Measurements from ENCODE around the gene APP. TPM values are rescaled to one million over a fixed set of nuclear protein-coding genes. Genes with fewer than 3 reads are reported as not detected.

The APP gene
- total RNA-seq, 3 donors from 2014 or later (not counting 1 experiment from before 2014, with no cell fraction given) = 5.1 to 10.6 (median 7.8) TPM

- Histone ChIP-seq H3K4me1 (ENCODE audit: control insufficient read depth, insufficient read depth, low read length) (peaks cover 4% of the 10 kb centered on the region), H3K27me3 (ENCODE audit: control insufficient read depth, insufficient read depth, low read length) (no peaks in the 10 kb centered on the region), H3K4me3 (ENCODE audit: low read length) (no peak overlapping the region), H3K36me3 (ENCODE audit: control insufficient read depth, insufficient read depth, low read length) (no peaks in the 10 kb centered on the region), H3K27ac (ENCODE audit: low read length) (peak overlapping the region; percentile 50), H3K9me3 (ENCODE audit: control insufficient read depth, insufficient read depth, low read length) (no peaks in the 10 kb centered on the region)
- peaks cover 0 to 4% of the 10 kb centered on the region in 2 donors for H3K27me3 Mint-ChIP-seq (ENCODE audit: low read depth in 2 of 2)
- H3K9me3 Mint-ChIP-seq = peaks cover 0 to 2% of the 10 kb centered on the region in 2 donors
- WGBS (ENCODE audit: insufficient coverage) = 29% methylated on average over 3 of the region's 4 CpGs
- no peak overlapping the region for H3K4me3 Mint-ChIP-seq
- intact Hi-C loops (cut with micrococcal nuclease) = no loop called here
- no peak overlapping the region for H3K27ac Mint-ChIP-seq
- TF ChIP-seq CTCF (IDR thresholded peaks at IDR 0.05) = no peak
- DNase-seq = peak in 1 of 2 donors; percentile 35
- H3K4me1 Mint-ChIP-seq = peaks cover 0 to 5% of the 10 kb centered on the region in 2 donors
- H3K36me3 Mint-ChIP-seq = no peaks in the 10 kb centered on the region
- peak; percentile 40 to 65 (median 55) for ATAC-seq
Observed at GRCh38 chr21:25967181-25967900, 203.2 kb downstream of the APP start.

GRCh38 chr21:25965951-25966707, 204.4 kb downstream of the APP start:
- intact Hi-C loops (cut with micrococcal nuclease) = no loop called here
- H3K9me3 Mint-ChIP-seq = no peaks in the 10 kb centered on the region
- peaks cover 0 to 1% of the 10 kb centered on the region in 2 donors for H3K27me3 Mint-ChIP-seq (ENCODE audit: low read depth in 2 of 2)
- ATAC-seq = no peak
- H3K4me3 ChIP-seq (ENCODE audit: low read length) = no peak overlapping the region
- no CpG with 5 or more reads among the region's 3 CpGs for WGBS (ENCODE audit: insufficient coverage)
- H3K27ac Mint-ChIP-seq = no peak overlapping the region
- H3K27ac ChIP-seq (ENCODE audit: low read length) = no peak overlapping the region
- no peak for DNase-seq
- H3K4me1 Mint-ChIP-seq = peaks cover 0 to 5% of the 10 kb centered on the region in 2 donors
- no peaks in the 10 kb centered on the region for H3K36me3 ChIP-seq (ENCODE audit: control insufficient read depth, insufficient read depth, low read length)
- H3K9me3 ChIP-seq (ENCODE audit: control insufficient read depth, insufficient read depth, low read length) = no peaks in the 10 kb centered on the region
- H3K27me3 ChIP-seq (ENCODE audit: control insufficient read depth, insufficient read depth, low read length) = no peaks in the 10 kb centered on the region
- no peaks in the 10 kb centered on the region for H3K36me3 Mint-ChIP-seq
- peaks cover 4% of the 10 kb centered on the region for H3K4me1 ChIP-seq (ENCODE audit: control insufficient read depth, insufficient read depth, low read length)
- H3K4me3 Mint-ChIP-seq = no peak overlapping the region
- TF ChIP-seq CTCF (IDR thresholded peaks at IDR 0.05) = no peak

GRCh38 chr21:25964926-25965325, 205.6 kb downstream of the APP start:
- H3K4me3 ChIP-seq (ENCODE audit: low read length) = no peak overlapping the region
- Mint-ChIP-seq H3K27ac (no peak overlapping the region), H3K27me3 (ENCODE audit: low read depth in 2 of 2) (no peaks in the 10 kb centered on the region), H3K36me3 (no peaks in the 10 kb centered on the region), H3K9me3 (no peaks in the 10 kb centered on the region), H3K4me1 (peaks cover 0 to 5% of the 10 kb centered on the region in 2 donors), H3K4me3 (no peak overlapping the region)
- intact Hi-C loops (cut with micrococcal nuclease) = no loop called here
- ATAC-seq (no peak), DNase-seq (no peak)
- H3K9me3 ChIP-seq (ENCODE audit: control insufficient read depth, insufficient read depth, low read length) = no peaks in the 10 kb centered on the region
- 93% methylated on average over 5 of the region's 5 CpGs for WGBS (ENCODE audit: insufficient coverage)
- H3K36me3 ChIP-seq (ENCODE audit: control insufficient read depth, insufficient read depth, low read length) = no peaks in the 10 kb centered on the region
- no peaks in the 10 kb centered on the region for H3K27me3 ChIP-seq (ENCODE audit: control insufficient read depth, insufficient read depth, low read length)
- peaks cover 4% of the 10 kb centered on the region for H3K4me1 ChIP-seq (ENCODE audit: control insufficient read depth, insufficient read depth, low read length)
- TF ChIP-seq CTCF (IDR thresholded peaks at IDR 0.05) = no peak
- no peak overlapping the region for H3K27ac ChIP-seq (ENCODE audit: low read length)
